Measurements from ENCODE around the gene LRRC71.

The LRRC71 gene

GRCh38 chr1:156920233-156921052, at the start of gene LRRC71:
Gene LRRC71 (plus strand): TSS chr1:156920632. CDS start chr1:156920804, 172 bp downstream.
- in situ Hi-C loops (cut with MboI; ENCODE audit: low sequenced_read_pairs) = no loop called here

GRCh38 chr1:156873659-156874058, 46.8 kb upstream of the LRRC71 start:
- in situ Hi-C loops (cut with MboI; ENCODE audit: low sequenced_read_pairs) = no loop called here

DNA sequence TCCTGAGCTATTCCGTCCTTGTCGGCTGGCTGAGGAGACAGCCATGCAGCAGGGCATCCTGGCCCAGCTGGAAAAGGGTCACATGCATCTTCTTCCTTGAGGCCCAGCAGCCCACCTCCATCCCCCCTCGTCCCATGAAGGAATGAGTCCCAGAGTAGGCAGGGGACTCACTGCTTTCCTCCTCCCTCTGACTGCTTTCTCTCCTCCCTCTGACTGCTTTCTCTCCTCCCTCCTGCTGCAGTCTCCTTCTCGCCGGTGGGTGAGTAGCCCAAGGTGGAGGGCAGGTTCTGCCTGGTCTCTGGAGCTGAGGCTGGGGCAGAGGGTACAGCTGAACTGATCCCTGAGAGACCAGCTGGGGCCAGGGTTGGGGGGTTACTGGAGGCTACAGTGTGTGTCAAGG, 46.3 kb upstream of the LRRC71 start:
- in situ Hi-C loops (cut with MboI; ENCODE audit: low sequenced_read_pairs) = no loop called here

DNA sequence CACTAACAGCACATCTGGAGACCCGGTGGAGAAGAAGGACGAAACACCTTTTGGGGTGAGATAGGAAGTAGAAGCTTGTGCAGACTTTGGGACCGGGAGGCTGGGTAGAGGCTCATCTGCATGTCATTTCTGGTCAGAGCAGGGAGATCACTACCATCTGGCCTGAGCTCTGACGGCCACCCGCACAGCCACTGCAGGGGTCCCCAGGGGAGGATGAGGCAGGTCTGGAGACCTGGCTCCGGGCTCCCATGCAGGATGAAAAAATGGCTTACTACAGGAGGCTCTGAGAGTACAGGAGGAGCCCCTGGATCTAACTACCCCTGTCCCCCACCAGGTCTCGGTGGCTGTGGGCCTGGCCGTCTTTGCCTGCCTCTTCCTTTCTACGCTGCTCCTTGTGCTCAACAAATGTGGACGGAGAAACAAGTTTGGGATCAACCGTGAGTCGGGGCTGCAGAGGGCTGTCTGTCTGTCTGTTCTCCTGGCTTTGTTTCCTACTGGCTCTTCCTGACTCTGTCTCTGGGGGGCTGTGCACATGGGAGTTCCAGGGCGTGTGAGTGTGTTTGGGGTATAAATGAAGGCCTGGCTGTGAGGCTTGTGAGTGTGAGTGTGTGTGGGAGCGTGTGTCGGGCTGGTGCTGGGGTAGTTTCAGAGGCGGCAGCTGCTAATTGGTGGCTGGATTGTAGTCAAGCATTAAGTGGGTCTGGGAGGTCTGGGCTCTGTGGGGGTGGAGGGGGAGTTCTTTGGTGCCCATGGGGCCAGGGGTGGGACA, 45.7 kb upstream of the LRRC71 start:
- in situ Hi-C loops (cut with MboI; ENCODE audit: low sequenced_read_pairs) = no loop called here

- in situ Hi-C loops (cut with MboI; ENCODE audit: low sequenced_read_pairs) = no loop called here
These were observed 45.2 kb upstream of the LRRC71 start for GRCh38 chr1:156875341-156875615.

GRCh38 chr1:156876281-156876680, 44.2 kb upstream of the LRRC71 start:
- in situ Hi-C loops (cut with MboI; ENCODE audit: low sequenced_read_pairs) = no loop called here

- in situ Hi-C loops (cut with MboI; ENCODE audit: low sequenced_read_pairs) = no loop called here
These were observed 42.8 kb upstream of the LRRC71 start for GRCh38 chr1:156877433-156878170.

GRCh38 chr1:156879876-156880275, 40.6 kb upstream of the LRRC71 start:
- in situ Hi-C loops (cut with MboI; ENCODE audit: low sequenced_read_pairs) = no loop called here

- in situ Hi-C loops (cut with MboI; ENCODE audit: low sequenced_read_pairs) = no loop called here
These were observed 40.0 kb upstream of the LRRC71 start for GRCh38 chr1:156880473-156880872.

- in situ Hi-C loops (cut with MboI; ENCODE audit: low sequenced_read_pairs) = no loop called here
These were observed 39.3 kb upstream of the LRRC71 start for GRCh38 chr1:156881101-156881500.

DNA sequence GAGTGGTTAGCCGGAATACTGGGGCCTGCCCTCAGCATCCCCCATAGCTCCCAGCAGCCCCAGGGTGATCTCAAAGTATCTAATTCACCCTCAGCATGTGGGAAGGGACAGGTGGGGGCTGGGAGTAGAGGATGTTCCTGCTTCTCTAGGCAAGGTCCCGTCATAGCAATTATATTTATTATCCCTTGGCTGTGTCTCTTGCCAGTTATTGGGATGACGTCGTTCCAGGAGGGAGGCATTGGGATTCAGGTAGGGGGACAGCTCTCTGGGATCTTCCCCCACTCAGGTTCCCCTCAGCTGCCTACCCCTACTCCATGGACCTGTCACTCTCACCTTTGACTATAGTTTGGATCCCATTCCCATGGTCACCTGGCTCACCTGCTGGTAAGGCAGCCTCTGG, 38.8 kb upstream of the LRRC71 start:
- in situ Hi-C loops (cut with MboI; ENCODE audit: low sequenced_read_pairs) = no loop called here

- in situ Hi-C loops (cut with MboI; ENCODE audit: low sequenced_read_pairs) = no loop called here
These were observed 37.9 kb upstream of the LRRC71 start for GRCh38 chr1:156882543-156882942.

- in situ Hi-C loops (cut with MboI; ENCODE audit: low sequenced_read_pairs) = no loop called here
These were observed 36.5 kb upstream of the LRRC71 start for GRCh38 chr1:156883919-156884318.

GRCh38 chr1:156884560-156885184, 35.8 kb upstream of the LRRC71 start:
- in situ Hi-C loops (cut with MboI; ENCODE audit: low sequenced_read_pairs) = no loop called here

DNA sequence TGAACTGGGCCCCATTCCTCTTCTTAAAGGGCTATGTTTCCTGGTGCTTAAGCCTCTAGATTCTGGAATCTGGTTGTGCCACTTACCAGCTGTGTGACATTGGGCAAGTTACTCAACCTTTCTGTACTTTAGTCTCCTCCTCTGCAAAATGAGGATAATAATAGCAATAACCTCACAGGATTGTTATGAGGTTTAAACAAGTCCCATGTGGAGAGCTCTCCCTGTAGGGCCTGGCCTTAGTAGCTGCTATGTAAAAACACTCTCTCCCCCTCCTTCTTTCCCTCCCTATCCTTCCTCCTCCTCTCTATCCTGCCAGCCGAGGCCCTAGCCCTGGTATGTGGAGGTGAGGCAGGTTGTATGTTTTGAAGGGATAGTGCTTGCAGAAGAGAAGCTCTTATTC, 35.1 kb upstream of the LRRC71 start:
- in situ Hi-C loops (cut with MboI; ENCODE audit: low sequenced_read_pairs) = no loop called here

GRCh38 chr1:156885880-156886355, 34.5 kb upstream of the LRRC71 start:
- in situ Hi-C loops (cut with MboI; ENCODE audit: low sequenced_read_pairs) = no loop called here

- in situ Hi-C loops (cut with MboI; ENCODE audit: low sequenced_read_pairs) = no loop called here
These were observed 33.7 kb upstream of the LRRC71 start for GRCh38 chr1:156886583-156887281.

DNA sequence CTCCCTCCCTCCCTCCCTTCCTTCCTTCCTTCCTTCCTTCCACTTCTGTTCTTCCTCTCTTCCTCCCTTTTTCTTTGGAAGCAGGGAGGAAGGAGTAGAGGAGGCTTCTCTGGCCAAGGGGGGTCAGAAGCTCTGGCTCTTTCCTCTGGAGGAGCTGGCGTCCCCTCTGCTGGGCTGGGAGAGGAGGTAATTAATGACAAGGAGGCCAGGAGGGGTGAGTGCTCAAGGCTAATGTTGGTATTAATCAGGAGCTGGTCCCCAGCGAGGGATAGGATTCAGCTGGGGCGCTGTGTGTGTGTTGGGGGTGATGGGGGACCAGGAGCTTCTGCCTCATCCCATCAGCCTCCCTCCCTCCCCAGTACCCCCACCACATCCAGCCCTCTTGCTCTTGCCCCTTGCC, 33.1 kb upstream of the LRRC71 start:
- in situ Hi-C loops (cut with MboI; ENCODE audit: low sequenced_read_pairs) = no loop called here

DNA sequence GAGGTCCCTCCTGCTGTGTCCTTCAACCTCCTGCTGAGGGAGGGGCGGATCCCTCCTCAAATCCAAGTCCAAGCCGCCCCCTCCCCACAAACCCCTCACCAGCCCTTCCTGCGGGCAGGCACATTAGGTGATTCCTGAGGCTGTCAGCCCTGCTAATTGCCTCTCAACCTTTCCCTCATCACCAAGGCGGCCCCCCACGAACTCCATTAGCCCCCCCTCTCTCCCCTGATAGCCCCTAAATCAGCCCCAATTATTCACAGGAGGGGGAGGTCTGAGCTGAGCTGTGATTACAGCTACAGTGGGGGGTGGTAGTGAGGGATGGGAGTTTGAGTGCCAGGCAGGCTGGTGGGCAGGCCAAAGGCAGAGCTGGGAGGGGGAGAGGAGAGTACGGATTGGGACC, 32.7 kb upstream of the LRRC71 start:
- in situ Hi-C loops (cut with MboI; ENCODE audit: low sequenced_read_pairs) = no loop called here

DNA sequence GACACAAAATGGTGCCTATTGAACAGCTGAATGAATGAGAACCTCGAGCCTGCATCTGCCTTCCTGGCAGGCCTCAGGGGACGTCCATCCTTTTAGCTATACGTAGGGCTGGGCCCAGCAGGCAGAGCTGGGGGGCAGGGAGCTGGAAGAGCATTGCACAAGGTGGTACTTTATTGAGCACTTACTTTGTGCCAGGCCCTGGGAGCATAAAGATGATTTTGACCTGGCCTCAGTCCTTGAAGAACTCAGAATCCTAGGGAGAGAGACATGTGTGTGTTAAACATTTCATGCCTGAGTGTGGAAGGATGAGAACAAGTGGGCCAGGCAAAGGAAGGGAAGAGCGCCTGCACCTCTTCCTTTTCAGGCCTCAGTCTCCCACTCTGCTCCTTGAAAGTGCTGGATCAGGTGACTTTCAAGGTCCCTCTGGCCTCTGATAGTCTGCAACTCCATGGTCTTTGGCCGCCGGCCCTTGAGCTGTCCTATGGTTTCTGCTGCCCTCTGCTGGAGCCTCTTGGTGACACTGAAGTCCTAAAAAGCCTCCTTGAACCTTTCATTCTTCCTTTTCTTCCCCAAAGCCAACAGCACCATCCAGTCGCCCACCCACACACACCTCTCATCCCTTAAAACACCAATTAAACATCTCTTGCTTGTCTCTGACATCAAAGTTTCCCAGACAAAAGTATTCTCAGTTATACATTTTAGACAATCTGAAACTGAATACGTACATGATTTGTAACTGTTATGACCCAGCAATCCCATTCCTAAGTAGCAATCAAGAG, 30.4 kb upstream of the LRRC71 start:
- in situ Hi-C loops (cut with MboI; ENCODE audit: low sequenced_read_pairs) = no loop called here
